ENCODE measurements around the gene MKI67.
"Not testable (repeated sequence)": the region's sequence is repeated elsewhere in the genome, so short reads cannot be mapped to it uniquely, and the experiment has no call there.

MKI67 gene

GRCh38 chr10:128125944-128126764 is at the start of gene MKI67:
Gene MKI67, minus strand, starts transcription at chr10:128126423. Its CDS starts 756 bp downstream, at chr10:128125667.
- peak; percentile 96 for DNase-seq

- DNase-seq: peak; percentile 9
These were observed 48.6 kb upstream of the MKI67 start for GRCh38 chr10:128174581-128175559.

GRCh38 chr10:128173386-128173785 is 47.2 kb upstream of the MKI67 start:
- no peak for DNase-seq

- no peak for DNase-seq
These were observed 46.5 kb upstream of the MKI67 start for GRCh38 chr10:128172756-128173155.

- DNase-seq: no peak
These were observed 43.7 kb upstream of the MKI67 start for GRCh38 chr10:128169811-128170379.

- DNase-seq: no peak
These were observed 41.8 kb upstream of the MKI67 start for GRCh38 chr10:128167926-128168520.

- not testable (repeated sequence) for DNase-seq
These were observed 40.9 kb upstream of the MKI67 start for GRCh38 chr10:128167123-128167522.

GRCh38 chr10:128166151-128166550 is 39.9 kb upstream of the MKI67 start:
- DNase-seq: no peak

GRCh38 chr10:128165536-128165935 is 39.3 kb upstream of the MKI67 start:
- DNase-seq: no peak

- no peak for DNase-seq
These were observed 37.5 kb upstream of the MKI67 start for GRCh38 chr10:128163701-128164100.

GRCh38 chr10:128161031-128161430 is 34.8 kb upstream of the MKI67 start:
- DNase-seq: peak; percentile 25

GRCh38 chr10:128160297-128160711 is 34.1 kb upstream of the MKI67 start:
- no peak for DNase-seq

- no peak for DNase-seq
These were observed 32.0 kb upstream of the MKI67 start for GRCh38 chr10:128158021-128158795.

- DNase-seq: no peak
These were observed 31.0 kb upstream of the MKI67 start for GRCh38 chr10:128156999-128157755.

- DNase-seq: no peak
These were observed 26.7 kb upstream of the MKI67 start for GRCh38 chr10:128152741-128153580.

- no peak for DNase-seq
These were observed 24.8 kb upstream of the MKI67 start for GRCh38 chr10:128151031-128151430.

- no peak for DNase-seq
These were observed 24.3 kb upstream of the MKI67 start for GRCh38 chr10:128150561-128150960.

GRCh38 chr10:128150045-128150493 is 23.8 kb upstream of the MKI67 start:
- peak; percentile 78 for DNase-seq

- no peak for DNase-seq
These were observed 23.2 kb upstream of the MKI67 start for GRCh38 chr10:128149267-128150014.
